Nephron progenitor cell (in vitro differentiated cells): ENCODE measurements around the gene RNF145.
"Not testable (repeated sequence)": the region's sequence is repeated elsewhere in the genome, so short reads cannot be mapped to it uniquely, and the experiment has no call there.

Experiments
- DNase-seq: peaks from one replicate; pipeline ENCODE4 v3.0.0; 2021
- H3K27ac Mint-ChIP-seq: 2 replicates; pipeline ENCODE4 v1.8.0; 2021; ENCODE audit warnings: mild to moderate bottlenecking, moderate library complexity, mixed read lengths
- H3K27me3 Mint-ChIP-seq: 2 replicates; pipeline ENCODE4 v1.8.0; 2021; ENCODE audit warnings: mild to moderate bottlenecking, low read depth, mixed read lengths; ENCODE audit not compliant: poor library complexity
- H3K36me3 Mint-ChIP-seq: 2 replicates; pipeline ENCODE4 v1.8.0; 2021; ENCODE audit warnings: low read depth, mixed read lengths
- H3K4me1 Mint-ChIP-seq: 2 replicates; pipeline ENCODE4 v1.8.0; 2021; ENCODE audit warnings: mixed read lengths
- H3K4me3 Mint-ChIP-seq: 2 replicates; pipeline ENCODE4 v1.8.0; 2021; ENCODE audit warnings: mild to moderate bottlenecking, moderate library complexity, mixed read lengths
- H3K9me3 Mint-ChIP-seq: 2 replicates; pipeline ENCODE4 v1.8.0; 2021; ENCODE audit warnings: mild to moderate bottlenecking, moderate library complexity, mixed read lengths
- TF ChIP-seq, protein P1 (sequence below): fragments of 200-600 bp; sonication (generic); IDR thresholded peaks from 2 replicates; pipeline ENCODE4 v1.5.0; 2021; ENCODE audit warnings: antibody characterized with exemption

The RNF145 gene

DNA sequence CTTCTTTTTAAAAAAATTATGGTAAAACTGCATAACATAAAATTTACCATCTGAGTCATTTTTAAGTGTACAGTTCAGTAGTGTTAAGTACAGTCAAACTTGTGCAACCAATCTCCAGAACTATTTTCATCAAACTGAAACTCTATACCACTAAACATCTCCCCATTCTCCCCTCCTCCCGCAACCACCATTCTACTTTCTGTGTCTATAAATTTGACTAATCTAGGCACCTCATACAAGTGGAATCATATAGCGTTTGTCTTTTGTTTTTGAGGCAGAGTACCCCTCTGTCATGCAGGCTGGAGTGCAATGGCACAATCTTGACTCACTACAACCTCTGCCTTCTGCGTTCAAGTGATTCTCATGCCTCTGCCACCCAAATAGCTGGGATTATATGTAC lies 85.7 kb downstream of the RNF145 start:
- Mint-ChIP-seq H3K27ac (no peak overlapping the region), H3K27me3 (peaks cover 8% of the 10 kb centered on the region), H3K4me1 (no peaks in the 10 kb centered on the region), H3K4me3 (no peak overlapping the region), H3K36me3 (no peaks in the 10 kb centered on the region), H3K9me3 (peaks cover 53% of the 10 kb centered on the region)
- no peak for DNase-seq
- TF ChIP-seq, protein P1, sequence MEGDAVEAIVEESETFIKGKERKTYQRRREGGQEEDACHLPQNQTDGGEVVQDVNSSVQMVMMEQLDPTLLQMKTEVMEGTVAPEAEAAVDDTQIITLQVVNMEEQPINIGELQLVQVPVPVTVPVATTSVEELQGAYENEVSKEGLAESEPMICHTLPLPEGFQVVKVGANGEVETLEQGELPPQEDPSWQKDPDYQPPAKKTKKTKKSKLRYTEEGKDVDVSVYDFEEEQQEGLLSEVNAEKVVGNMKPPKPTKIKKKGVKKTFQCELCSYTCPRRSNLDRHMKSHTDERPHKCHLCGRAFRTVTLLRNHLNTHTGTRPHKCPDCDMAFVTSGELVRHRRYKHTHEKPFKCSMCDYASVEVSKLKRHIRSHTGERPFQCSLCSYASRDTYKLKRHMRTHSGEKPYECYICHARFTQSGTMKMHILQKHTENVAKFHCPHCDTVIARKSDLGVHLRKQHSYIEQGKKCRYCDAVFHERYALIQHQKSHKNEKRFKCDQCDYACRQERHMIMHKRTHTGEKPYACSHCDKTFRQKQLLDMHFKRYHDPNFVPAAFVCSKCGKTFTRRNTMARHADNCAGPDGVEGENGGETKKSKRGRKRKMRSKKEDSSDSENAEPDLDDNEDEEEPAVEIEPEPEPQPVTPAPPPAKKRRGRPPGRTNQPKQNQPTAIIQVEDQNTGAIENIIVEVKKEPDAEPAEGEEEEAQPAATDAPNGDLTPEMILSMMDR, result no peak

DNA sequence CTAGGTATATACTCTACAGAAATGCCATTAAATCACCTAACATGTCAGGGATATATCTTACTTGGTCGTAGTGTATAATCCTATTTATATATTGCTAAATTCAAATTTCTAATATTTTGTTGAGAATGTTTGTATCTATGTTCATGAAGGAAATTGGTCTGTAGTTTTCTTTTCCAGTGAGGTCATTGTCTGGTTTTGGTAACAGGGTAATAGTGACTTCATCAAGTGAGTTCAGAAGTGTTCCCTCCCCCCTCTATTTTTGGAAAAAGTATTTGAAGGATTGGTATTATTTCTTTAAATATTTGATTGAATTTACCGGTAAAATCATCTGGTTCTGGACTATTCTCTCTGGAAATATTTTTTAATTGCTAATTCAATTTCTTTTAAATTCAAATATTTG lies 86.2 kb downstream of the RNF145 start:
- peaks cover 55% of the 10 kb centered on the region for H3K9me3 Mint-ChIP-seq
- no peak for DNase-seq
- H3K4me1 Mint-ChIP-seq, result no peaks in the 10 kb centered on the region
- no peak overlapping the region for H3K4me3 Mint-ChIP-seq
- no peak overlapping the region for H3K27ac Mint-ChIP-seq
- peaks cover 8% of the 10 kb centered on the region for H3K27me3 Mint-ChIP-seq
- TF ChIP-seq, protein P1, result no peak
- H3K36me3 Mint-ChIP-seq, result no peaks in the 10 kb centered on the region

DNA sequence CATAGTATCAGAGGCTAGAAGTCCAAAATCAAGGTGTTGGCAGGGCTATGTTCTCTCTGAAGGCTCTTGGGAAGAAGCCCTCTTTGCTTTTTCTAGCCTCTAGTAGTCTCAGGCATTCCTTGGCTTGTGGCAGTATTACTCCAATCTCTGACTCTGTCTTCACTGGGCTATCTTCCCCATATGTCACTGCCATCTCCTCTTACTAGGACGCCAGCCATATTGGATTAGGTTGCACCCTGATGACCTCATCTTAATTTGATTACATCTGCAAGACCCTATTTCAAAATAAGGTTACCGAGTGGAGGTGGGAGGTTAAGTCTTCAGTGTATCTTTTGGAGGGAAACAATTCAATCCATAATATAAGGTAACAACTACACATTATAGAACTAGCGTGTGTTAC lies 88.3 kb downstream of the RNF145 start:
- peaks cover 35% of the 10 kb centered on the region for H3K9me3 Mint-ChIP-seq
- TF ChIP-seq, protein P1, result no peak
- H3K4me1 Mint-ChIP-seq, result no peaks in the 10 kb centered on the region
- no peak overlapping the region for H3K27ac Mint-ChIP-seq
- DNase-seq, result no peak
- peaks cover 3% of the 10 kb centered on the region for H3K27me3 Mint-ChIP-seq
- no peak overlapping the region for H3K4me3 Mint-ChIP-seq
- no peaks in the 10 kb centered on the region for H3K36me3 Mint-ChIP-seq

DNA sequence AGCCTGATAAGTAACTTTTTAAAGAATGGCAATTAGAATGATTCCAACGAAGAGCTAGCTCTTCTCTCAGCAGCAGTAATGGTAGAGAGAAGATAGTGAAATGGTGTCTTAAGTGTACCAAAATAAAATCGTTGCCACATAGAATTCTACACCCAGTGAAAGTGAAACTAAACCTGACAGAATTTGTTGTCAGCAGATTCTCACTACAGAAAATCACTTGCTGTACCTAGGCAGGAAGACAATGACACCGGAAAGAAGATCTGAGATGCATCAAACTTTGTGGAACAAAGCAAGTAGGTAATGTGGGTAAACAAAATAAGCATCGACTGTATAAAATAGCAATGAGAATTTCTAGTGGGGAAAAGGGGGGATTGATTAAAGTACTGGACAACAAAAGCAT lies 88.9 kb downstream of the RNF145 start:
- no peak for DNase-seq
- TF ChIP-seq, protein P1, result no peak
- no peaks in the 10 kb centered on the region for H3K36me3 Mint-ChIP-seq

DNA sequence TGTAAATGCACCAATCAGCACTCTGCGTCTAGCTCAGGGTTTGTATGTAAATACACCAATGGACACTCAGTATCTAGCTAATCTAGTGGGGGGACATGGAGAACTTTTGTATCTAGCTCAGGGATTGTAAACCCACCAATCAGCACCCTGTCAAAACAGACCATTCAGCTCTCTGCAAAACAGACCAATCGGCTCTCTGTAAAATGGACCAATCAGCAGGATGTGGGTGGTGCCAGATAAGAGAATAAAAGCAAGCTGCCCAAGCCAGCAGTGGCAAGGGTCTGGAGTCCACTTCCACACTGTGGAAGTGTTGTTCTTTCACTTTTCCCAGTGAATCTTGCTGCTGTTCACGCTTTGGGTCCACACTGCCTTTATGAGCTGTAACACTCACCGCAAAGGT lies 89.5 kb downstream of the RNF145 start:
- H3K36me3 Mint-ChIP-seq, H3K27me3 Mint-ChIP-seq, DNase-seq, H3K4me1 Mint-ChIP-seq, H3K4me3 Mint-ChIP-seq, H3K27ac Mint-ChIP-seq: not testable (repeated sequence)
- H3K9me3 Mint-ChIP-seq, result peaks cover 23% of the 10 kb centered on the region

More for the DNA sequence above, 88.9 kb downstream of the RNF145 start:
- Mint-ChIP-seq H3K9me3 (peaks cover 29% of the 10 kb centered on the region), H3K27ac (no peak overlapping the region), H3K4me3 (no peak overlapping the region), H3K27me3 (peaks cover 3% of the 10 kb centered on the region), H3K4me1 (no peaks in the 10 kb centered on the region)

DNA sequence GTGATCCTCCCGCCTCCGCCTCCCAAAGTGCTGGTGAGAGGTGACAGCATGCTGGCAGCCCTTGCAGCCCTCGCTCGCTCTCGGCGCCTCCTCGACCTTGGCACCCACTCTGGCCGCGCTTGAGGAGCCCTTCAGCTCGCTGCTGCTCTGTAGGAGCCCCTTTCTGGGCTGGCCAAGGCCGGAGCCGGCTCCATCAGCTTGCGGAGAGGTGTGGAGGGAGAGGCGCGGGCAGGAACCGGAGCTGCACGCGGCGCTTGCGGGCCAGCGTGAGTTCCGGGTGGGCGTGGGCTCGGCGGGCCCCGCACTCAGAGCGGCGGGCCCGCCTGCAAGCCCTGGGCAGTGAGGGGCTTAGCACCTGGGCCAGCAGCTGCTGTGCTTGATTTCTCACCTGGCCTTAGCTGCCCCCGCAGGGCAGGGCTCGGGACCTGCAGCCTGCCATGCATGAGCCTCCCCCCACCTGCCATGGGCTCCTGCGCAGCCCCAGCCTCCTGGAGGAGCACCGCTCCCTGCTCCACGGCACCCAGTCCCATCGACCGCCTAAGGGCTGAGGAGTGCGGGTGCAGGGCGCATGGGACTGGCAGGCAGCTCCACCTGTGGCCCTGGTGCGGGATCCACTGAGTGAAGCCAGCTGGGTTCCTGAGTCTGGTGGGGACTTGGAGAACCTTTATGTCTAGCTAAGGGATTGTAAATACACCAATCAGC lies 90.2 kb downstream of the RNF145 start:
- not testable (repeated sequence) for H3K36me3 Mint-ChIP-seq, H3K27ac Mint-ChIP-seq, H3K4me3 Mint-ChIP-seq, H3K27me3 Mint-ChIP-seq, H3K4me1 Mint-ChIP-seq, DNase-seq
- H3K9me3 Mint-ChIP-seq, result peaks cover 18% of the 10 kb centered on the region

DNA sequence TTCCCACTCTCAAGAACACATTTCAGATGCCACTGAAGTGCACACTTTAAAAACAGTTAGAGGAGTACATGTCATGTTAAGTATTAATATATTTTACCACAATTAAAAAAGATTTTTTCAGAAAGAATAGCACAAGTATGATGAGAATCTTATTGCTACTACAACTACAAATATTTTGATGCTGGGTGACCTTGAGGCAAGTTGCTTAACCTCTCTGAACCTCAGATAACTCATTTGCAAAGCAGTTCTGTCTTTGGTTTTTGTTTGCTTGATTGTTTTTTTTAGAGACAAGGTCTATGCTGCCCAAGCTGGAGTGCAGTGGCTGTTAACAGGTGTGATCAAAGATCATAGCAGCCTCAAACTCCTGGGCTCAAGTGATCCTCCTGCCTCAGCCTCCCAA lies 95.9 kb downstream of the RNF145 start:
- no peak overlapping the region for H3K27ac Mint-ChIP-seq
- H3K4me1 Mint-ChIP-seq, result no peaks in the 10 kb centered on the region
- DNase-seq, result no peak
- peaks cover 35% of the 10 kb centered on the region for H3K27me3 Mint-ChIP-seq
- peaks cover 7% of the 10 kb centered on the region for H3K9me3 Mint-ChIP-seq
- H3K36me3 Mint-ChIP-seq, result no peaks in the 10 kb centered on the region
- TF ChIP-seq, protein P1, result no peak
- H3K4me3 Mint-ChIP-seq, result no peak overlapping the region
